Bronchial epithelial cell (primary cell): ENCODE results near the gene RNF220. TPM values are rescaled to one million over a fixed set of nuclear protein-coding genes. Genes with fewer than 3 reads are reported as not detected.

ENCODE experiments used
- DNase-seq: peaks from one replicate; pipeline ENCODE4 v3.0.0-alpha.2; 2010; ENCODE audit warnings: low read depth
- FAIRE-seq: peaks from 2 replicates; lab custom pipeline; 2011; peaks lifted over from hg19 to GRCh38; lab: Jason Lieb, UNC
- H3K27me3 ChIP-seq: 2 replicates; pipeline ENCODE4 v1.5.1; 2011; ENCODE audit warnings: low read length; ENCODE audit not compliant: control insufficient read depth, insufficient read depth
- H3K36me3 ChIP-seq: 2 replicates; pipeline ENCODE4 v1.5.1; 2011; ENCODE audit warnings: low read length; ENCODE audit not compliant: control insufficient read depth, insufficient read depth
- H3K4me3 ChIP-seq: 2 replicates; pipeline ENCODE4 v1.5.1; 2011; ENCODE audit warnings: mild to moderate bottlenecking, low read depth, low read length, control low read depth
- total RNA-seq: library from RNA; depleted of rRNA; stranded (reverse); fragments of >200 nt; gene quantifications from 2 replicates; pipeline ENCODE4 v1.2.1, GENCODE V29; 2014
- TF ChIP-seq, protein P1 (sequence below): IDR thresholded peaks from 2 replicates; pipeline ENCODE4 v1.5.1; 2011; ENCODE audit warnings: mild to moderate bottlenecking, moderate library complexity, low read length, control low read depth, inconsistent platforms; ENCODE audit not compliant: insufficient read depth, severe bottlenecking

The RNF220 gene
- total RNA-seq, 1 donor from 2014 or later: 94.5 TPM

GRCh38 chr1:44616991-44617702 is 212.1 kb downstream of the RNF220 start:
- no peak for FAIRE-seq
- TF ChIP-seq, protein P1, sequence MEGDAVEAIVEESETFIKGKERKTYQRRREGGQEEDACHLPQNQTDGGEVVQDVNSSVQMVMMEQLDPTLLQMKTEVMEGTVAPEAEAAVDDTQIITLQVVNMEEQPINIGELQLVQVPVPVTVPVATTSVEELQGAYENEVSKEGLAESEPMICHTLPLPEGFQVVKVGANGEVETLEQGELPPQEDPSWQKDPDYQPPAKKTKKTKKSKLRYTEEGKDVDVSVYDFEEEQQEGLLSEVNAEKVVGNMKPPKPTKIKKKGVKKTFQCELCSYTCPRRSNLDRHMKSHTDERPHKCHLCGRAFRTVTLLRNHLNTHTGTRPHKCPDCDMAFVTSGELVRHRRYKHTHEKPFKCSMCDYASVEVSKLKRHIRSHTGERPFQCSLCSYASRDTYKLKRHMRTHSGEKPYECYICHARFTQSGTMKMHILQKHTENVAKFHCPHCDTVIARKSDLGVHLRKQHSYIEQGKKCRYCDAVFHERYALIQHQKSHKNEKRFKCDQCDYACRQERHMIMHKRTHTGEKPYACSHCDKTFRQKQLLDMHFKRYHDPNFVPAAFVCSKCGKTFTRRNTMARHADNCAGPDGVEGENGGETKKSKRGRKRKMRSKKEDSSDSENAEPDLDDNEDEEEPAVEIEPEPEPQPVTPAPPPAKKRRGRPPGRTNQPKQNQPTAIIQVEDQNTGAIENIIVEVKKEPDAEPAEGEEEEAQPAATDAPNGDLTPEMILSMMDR: no peak
- peak; percentile 61 for DNase-seq
- Histone ChIP-seq H3K27me3 (peaks cover 2% of the 10 kb centered on the region), H3K4me3 (peak overlapping the region; percentile 27), H3K36me3 (no peaks in the 10 kb centered on the region)

GRCh38 chr1:44617703-44618029 is 212.6 kb downstream of the RNF220 start:
- DNase-seq (no peak), FAIRE-seq (no peak)
- Histone ChIP-seq H3K4me3 (no peak overlapping the region), H3K36me3 (no peaks in the 10 kb centered on the region), H3K27me3 (peaks cover 2% of the 10 kb centered on the region)
- TF ChIP-seq, protein P1: no peak

DNA sequence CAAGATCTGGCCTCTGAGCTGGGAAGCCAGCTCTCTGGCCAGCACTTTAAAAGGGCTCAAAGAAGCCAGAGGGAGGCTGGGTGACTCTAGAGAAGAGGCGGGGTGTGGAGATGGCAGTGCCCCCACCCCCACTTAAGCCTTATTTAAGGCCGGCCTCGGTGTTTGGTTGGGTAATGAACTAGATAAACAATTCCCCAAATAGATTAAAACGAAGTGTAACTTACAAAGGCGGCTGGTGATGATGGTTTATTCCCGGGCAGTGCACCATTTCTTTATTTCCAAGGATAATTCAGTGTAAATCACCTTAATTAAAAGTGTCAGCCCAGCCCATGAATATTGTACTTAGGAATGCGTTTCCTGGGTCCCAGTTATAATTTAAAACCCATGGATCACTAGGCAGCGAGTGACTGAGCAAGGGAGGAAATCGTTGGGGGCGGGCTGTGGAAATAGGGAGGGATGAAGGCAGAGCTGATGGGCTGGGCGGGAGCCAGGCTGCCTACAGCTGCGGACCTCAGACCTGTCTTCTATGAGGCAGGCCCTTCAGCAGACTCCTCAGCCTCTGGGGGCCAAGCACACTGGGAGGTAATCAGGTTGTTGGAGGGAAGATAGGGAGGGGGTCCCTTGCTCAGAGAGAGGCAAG is 214.3 kb downstream of the RNF220 start:
- no peak overlapping the region for H3K4me3 ChIP-seq
- DNase-seq (peak; percentile 31), FAIRE-seq (no peak)
- no peaks in the 10 kb centered on the region for H3K36me3 ChIP-seq
- peaks cover 2% of the 10 kb centered on the region for H3K27me3 ChIP-seq
- TF ChIP-seq, protein P1: no peak

GRCh38 chr1:44620072-44620471 is 215.0 kb downstream of the RNF220 start:
- DNase-seq (no peak), FAIRE-seq (peak; percentile 79)
- TF ChIP-seq, protein P1: no peak
- H3K36me3 ChIP-seq: no peaks in the 10 kb centered on the region
- H3K27me3 ChIP-seq: peaks cover 2% of the 10 kb centered on the region
- H3K4me3 ChIP-seq: no peak overlapping the region

GRCh38 chr1:44621841-44622286 is 216.8 kb downstream of the RNF220 start:
- TF ChIP-seq, protein P1: no peak
- no peaks in the 10 kb centered on the region for H3K27me3 ChIP-seq
- H3K4me3 ChIP-seq: no peak overlapping the region
- H3K36me3 ChIP-seq: no peaks in the 10 kb centered on the region
- DNase-seq (no peak), FAIRE-seq (no peak)
